Fibroblast of the conjunctiva (primary cell): ENCODE measurements around the gene ZSCAN12.
"Not testable (repeated sequence)": the region's sequence is repeated elsewhere in the genome, so short reads cannot be mapped to it uniquely, and the experiment has no call there.

ENCODE experiments used
- DNase-seq: peaks from one replicate; pipeline ENCODE4 v3.0.0-alpha.2; 2010; ENCODE audit warnings: low read depth

ZSCAN12 gene

DNA sequence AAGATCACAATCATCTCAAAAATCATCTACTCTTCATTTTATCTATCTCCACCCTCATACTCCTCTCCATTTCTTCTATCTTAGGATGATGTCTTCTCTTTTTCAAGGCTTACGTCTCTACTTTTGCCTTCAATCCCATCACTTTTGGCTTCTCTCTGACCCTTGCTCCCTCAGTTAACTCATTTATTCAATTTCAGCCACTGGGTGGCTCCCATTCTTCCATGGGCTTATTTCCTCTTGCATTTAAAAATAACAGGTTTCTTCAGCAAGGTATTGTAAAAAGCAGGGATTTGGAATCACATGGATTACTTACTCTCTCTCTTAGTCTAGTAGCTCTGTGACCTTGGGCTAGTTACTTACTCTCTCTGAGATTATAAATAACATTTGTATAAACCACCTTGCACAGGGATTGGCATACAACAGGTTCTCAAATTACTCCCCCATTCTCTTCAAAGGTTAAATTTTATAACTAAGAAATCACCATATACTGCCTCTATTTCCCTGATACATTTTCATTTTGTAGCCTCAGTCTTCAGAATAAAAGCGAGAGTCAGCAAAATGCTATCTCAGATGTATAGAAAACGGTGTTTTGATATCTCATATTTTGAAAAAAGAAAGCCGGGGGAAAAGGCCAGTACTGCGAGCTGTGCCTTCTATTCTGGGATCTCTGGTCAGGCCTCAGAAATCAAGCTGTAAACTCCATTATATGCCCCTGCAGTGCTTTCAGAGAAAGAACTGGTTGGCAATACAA lies 5.5 kb downstream of the ZSCAN12 start:
- DNase-seq, result no peak

DNA sequence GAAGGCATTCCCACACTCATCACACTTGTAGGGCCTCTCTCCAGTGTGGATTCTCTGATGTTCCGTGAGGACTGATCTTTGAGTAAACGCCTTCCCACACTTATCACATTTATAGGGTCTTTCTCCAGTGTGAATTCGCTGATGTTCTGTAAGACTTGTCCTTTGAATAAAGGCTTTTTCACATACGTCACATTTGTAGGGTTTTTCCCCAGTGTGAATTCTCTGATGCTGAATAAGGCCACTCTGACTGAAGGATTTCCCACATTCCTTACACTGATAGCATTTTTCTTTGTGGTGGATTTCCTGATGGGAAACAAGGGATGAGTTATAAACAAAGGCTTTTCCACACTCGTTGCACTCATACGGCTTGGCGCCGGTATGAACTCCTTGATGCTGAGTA lies 8.9 kb downstream of the ZSCAN12 start:
- DNase-seq, result no peak

DNA sequence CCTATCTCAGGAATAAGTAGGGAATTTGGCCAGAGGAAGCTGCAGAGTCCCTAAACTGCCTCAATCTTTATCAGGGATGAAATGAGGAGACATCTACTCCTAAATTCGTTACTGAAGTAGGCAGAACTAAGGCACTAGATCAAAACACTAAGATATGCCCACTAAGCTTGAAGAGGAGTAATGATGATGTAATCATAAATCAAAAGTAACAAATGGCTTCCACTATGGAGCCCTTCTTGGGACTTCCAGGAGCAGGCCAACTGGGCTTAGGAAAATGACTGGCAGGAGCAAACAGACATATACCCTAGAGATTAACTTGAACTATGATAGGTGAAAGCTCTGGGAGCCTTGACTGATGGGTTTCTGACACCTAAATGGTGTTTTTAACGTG lies 15.4 kb downstream of the ZSCAN12 start:
- no peak for DNase-seq

DNA sequence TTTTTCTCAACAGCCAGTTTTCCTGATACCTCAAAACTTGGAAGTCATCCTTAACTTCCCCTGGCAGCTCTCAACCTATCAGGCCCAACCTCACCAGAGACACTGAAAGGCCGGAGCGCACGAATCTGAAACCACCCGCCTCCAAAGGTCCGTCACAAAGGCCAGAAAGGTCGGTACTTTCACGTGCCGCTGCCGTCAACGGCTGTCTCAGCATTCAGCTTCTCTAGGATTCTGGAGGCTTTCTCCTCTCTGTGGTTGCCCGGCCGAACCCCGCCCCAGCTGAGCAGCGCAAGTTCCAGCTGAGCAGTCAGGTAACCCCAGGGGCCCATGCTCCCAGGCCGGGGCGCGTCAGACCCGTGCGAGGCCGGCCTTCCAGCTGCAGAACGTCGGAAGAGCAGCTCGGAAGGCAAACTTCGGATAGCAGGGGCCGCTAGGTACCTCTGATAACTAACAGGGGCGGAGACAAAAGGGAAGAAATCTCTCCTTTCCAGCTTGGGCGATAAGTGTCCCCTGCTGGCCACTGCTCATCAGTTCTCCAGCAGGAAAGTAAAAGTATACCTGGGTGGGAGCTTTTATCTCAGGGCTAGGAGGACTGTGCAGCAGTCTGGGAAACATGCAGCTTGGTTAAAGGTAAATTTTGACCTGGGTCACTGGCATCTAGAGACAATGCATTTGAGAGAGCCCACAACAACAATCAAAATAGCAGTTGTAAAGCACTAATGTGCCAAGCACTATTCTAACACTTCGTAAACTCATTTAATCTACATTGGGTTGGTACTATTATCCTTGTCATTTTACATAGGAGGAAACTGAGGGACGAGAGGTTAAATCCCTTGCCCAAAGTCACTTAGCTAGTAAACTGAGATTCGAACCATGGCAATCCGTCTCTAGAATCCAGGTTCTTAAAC lies 16.1 kb downstream of the ZSCAN12 start:
- DNase-seq, result peak; percentile 69

DNA sequence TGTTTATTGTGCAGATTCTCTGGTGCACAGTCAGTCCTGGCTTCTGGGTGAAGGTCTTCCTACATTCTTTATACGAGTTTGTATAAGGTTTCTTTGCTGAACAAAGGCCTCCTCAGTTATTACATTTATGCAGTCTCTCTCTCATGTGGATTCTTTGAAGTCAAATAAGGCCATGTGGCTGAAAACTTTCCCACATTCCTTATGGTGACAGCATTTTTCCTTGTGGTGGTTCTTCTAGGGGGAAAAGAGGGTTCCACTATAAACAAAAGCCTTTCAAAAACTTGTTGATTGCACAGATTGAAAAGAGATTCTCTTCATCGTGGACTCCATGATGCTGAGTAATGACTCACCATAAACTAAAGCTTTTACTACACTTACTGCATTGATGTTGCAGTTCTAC lies 19.2 kb downstream of the ZSCAN12 start:
- no peak for DNase-seq

DNA sequence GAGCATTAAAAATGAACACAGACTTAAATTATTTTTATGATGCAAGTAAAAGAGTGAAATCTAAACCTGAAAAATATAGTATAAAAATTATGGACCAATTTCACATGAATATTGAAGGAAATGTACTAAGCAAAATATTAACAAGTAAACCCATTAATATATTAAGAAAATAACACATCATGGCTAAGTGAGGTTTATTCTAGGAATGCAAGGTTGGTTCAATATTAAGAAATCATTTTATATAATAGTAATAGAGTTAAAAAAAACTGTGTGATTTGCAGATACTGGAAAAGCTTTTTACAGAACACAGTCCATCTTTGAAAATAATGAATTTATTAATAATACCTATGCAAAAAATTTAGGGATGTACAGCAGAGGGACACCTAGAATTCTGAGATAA lies 20.9 kb downstream of the ZSCAN12 start:
- no peak for DNase-seq

DNA sequence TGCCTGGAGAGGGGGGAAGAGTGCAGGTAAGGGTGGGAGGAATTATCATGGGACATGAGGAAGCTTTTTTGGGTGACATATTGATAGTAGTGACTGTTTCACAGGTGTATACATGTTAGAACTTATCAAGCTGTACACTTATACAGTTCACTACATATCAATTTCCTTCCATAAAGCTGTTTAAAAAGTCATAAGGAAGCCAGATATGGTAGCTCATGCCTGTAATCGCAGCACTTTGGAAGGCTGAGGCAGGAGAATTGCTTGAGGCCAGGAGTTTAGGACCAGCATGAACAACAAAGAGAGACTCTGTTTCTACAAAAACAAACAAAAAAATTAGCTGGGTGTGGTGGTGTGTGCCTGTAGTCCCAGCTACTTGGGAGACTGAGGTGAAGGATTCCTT lies 21.7 kb downstream of the ZSCAN12 start:
- DNase-seq, result no peak

DNA sequence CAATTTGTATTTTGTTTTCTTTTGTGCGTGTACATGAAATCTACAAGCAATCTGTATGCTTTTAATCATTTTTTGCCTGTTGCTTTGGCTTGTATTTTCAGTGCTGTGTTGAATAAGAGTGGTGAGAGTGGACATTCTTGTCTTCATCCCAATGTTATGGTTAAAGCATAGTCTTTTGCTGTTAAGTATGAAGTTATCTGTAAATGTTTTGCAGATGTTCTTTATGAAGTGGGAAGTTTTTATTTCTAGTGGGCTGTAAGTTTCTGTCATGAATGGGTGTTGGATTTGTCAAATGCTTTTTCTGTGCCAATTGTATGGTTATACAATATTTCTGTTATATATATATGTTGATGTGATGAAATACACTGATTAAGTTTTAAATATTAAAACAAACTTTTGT lies 25.6 kb downstream of the ZSCAN12 start:
- no peak for DNase-seq

DNA sequence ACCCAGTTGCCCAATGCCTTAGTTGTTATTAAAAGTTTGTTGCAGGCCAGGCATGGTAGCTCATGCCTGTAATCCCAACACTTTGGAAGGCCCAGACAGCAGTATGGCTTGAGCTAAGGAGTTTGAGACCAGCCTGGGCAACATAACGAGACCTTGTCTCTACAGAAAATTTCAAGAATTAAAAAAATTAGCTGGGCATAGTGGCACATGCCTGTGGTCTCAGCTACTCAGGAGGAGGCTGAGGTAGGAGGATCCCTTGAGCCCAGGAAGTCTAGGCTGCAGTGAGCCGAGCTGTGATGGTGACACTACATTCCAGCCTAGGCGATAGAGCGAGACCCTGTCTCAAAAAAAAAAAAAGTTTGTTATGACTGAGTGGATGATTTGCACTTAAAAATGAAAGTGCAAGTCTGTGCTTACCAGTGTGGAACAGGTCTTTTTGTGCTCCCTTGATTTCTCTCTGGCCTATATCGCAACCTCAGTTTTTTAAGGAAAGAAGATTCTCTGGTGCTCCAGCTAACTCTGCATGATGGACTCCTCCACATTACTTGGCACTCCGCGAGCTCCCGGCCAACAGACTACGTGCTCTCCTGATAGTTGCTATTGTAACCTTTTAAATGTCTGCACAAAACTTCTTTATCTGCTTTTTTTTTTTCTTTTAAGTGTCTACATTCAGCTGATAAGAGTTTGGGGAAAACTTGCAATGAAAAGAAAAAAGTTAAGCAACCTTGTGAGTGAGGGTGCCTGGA lies 27.7 kb downstream of the ZSCAN12 start:
- no peak for DNase-seq

DNA sequence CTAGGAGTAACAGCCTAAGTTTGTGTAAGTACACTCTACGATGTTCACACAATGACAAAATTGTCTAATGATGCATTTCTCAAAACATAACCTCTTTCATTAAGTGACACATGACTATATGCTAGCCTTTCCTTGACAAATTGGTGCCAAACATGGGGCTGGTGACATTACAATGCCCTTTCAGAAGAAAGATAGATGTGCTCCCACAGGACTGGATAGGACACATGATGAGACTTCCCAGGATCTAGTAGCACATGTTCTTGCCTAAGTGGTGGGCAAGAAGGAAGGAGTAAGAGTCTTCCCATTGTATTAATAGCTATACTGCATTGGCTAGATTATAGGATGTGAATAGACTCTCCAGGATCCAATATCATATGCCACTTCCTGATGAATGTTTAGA lies 28.3 kb downstream of the ZSCAN12 start:
- no peak for DNase-seq

DNA sequence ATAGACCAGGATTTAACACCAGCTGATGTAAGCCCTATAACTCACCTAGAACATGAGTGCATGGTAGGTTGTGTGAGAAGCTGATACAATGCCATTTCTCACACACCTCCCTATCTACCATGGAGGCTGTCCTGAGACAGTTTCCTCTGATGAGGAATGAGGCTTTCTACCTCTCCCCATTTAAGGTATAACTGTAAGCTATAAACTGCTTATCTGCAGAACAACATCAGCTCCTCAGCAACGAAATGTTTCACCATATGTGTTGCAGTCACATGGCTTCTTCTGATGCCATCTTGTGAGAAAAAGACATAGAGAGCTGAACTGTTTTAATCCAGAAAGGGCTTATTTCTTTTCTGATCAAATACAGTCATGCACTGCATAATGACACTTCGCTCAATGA lies 29.1 kb downstream of the ZSCAN12 start:
- no peak for DNase-seq

DNA sequence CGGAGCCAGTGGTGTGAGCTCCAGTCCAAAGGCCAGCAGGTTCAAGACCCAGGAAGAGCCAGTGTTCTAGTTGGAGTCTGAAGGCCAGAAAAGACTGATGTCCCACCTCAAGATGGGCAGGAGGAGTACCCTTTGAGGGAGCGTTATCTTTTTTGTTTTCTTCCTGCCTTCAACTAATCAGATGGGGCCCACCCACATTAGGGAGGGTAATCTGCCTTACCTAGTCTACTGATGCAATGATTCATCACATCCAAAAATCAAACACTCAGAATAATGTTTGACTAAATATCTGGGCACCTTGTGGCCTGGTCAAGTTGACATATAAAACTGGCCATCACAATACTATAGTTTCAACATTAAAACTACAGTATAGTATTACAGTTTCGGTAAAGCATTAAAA lies 30.1 kb downstream of the ZSCAN12 start:
- DNase-seq, result no peak

DNA sequence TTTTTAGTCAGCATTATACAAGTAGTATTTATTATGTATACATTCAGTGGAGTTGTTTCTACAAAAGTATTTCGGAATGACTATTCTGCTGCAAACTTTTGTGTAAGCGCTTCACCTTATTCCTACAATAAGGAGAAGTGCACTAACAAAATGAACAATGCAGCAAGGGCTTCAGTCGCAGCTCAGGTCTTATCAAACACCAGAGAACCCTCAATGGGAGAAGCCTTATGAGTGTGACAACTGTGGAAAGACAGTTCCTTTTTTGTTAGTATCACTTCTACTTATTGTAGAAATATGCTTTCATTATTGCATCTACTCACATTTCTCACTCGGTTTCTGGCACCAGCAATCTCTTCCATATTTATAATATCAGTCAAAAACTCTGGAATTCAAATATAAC lies 31.0 kb downstream of the ZSCAN12 start:
- DNase-seq, result no peak

DNA sequence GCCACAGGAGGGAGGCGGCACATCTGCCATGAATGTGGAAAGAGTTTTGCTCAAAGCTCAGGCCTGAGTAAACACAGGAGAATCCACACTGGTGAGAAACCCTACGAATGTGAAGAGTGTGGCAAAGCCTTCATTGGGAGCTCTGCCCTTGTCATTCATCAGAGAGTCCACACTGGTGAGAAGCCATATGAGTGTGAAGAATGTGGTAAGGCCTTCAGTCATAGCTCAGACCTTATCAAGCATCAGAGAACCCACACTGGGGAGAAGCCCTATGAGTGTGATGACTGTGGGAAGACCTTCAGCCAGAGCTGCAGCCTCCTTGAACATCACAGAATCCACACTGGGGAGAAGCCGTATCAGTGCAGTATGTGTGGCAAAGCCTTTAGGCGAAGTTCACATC lies 34.0 kb downstream of the ZSCAN12 start:
- not testable (repeated sequence) for DNase-seq

DNA sequence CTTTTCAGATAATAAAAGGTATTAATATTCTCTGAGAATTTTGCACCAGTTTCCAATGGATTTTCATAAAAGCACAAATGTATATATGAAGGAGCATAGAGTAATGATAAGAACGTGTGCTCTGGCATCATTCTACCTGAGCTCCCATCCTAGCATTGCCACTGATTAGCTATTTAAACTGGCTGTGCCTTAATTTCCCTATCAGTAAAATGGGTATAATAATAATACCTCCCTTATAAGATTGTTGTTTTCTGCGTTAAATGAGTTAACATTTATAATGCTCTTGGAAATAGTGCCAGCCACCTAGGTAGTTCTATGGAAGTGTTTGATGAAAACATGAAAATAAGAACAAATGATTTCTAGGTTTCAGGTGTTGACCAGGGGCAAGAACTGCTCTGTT lies 38.6 kb downstream of the ZSCAN12 start:
- no peak for DNase-seq

DNA sequence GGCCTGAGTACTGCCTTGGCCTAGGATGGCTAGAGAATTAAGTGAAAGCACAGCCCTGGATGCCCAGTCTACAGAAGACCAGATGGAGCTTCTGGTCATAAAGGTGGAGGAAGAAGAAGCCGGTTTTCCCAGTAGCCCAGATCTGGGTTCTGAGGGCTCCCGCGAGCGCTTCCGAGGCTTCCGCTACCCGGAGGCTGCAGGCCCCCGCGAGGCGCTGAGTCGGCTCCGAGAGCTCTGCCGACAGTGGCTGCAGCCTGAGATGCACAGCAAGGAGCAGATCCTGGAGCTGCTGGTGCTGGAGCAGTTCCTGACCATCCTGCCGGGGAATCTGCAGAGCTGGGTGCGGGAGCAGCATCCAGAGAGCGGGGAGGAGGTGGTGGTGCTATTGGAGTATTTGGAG lies 40.0 kb downstream of the ZSCAN12 start:
- DNase-seq, result not testable (repeated sequence)

DNA sequence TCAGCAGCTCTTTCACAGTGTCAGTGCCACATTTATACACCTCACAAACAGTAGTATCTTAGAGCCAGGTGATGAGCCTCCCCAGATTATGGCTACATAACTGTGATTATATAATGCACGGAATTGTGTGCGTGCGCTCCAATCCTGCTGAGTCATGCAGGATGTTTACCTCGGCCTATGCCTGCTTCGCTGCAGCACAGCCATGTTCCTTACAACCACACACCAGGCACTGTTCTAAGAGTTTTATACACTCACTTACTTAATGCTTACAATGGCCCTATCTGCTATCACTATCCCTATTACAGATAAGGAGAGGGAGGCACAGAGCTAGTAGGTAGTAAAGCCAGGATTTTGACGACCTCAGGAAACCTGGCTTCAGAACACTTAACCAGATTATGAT lies 42.5 kb downstream of the ZSCAN12 start:
- DNase-seq, result no peak

DNA sequence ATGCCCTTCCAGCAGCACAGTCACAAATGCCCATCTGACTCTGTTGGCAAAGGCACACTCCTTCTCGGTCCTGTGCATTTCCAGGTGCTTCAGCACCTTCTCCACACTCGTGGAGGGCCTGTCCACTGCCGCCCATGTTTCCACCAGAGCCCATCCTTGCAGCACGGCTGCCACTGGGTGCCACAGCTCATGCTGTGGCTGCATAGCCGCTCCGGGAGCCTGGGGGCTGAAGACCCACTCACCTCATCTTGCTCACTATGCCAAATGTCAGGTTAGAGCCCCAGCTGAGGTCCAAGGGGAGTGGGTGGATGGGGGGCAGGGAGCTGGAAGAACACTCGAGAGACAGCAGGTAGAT lies 42.9 kb downstream of the ZSCAN12 start:
- no peak for DNase-seq

DNA sequence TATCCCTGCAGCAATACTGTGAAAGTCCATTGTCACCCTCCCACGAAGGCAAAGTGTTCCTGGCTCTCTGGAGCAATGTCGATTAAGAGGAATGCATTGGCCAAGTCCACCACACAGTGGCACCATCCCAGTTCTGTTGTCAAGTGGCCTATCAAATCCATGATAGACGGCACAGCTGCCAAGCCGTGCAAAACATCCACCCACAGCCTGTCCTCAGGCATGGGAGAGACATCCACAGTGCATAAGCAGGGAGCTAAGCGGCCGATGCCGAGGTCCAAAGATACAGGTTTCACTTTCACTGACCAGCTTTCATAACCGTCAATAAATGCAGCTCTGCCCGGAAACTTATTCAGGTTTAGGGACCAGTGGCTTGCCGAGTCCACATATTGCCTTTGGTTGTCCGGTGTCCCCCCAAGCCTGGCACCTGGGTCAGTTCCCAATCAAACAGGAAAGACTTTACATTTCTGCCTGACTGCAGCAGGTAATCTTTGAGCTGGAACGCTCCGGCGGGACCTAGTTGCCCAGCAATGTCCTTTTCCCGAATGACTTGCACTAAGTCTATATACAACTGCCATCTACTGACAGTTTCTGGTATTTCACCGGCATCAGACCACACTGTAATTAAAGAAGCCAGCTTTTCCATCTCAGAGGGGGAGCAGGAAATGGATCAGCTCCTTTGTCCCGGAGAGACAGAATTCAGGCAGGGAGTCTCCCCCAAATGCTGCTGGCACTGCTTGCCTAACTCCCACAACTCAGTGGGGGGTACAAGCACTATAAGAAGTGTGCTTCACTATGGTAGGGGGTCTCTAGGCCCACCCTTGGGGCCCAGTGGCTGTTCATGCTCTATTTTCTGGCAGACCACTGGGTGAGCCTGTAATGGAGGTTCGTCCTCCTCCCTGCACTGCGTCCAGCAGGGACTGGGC lies 43.5 kb downstream of the ZSCAN12 start:
- peak; percentile 83 for DNase-seq

DNA sequence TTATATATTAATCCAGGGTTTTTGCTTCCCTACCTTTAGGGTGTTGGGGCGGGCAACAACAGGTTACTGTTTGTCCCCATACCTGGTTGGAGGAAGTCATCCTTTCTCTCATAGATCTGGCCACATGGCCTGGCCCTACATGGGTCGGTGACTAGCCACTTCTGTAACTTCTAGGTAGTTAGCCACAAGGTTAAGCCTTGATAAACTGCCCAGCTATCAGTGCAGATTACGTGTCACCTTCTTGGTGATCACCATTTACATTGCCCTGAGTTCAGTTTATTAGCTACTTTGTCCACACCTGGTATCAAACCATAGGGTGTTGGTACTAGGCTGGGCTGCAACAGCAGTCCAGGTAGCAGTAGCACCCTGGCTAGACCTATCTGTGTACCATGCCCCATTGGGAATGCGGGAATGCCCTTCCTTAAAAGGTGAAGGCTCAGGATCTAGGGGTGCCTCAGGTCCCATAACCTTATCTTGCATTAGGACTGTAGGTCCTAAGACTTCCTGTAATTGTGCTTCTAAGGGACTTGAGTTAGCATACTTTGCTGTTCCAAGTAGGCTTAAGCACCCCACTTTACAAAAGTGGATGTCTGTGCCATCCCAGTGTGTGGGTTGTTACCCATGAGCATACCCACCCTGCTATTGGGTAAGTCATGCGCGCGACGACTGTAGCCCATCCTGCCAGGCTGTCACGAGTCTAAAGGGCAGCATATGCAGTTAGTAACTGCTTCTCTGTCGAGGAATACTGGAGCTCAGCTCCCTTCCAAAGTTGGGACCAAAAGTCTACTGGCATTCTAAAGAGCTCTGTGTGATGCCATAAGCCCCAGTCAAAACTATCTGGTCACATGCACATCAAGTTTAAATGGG lies 44.6 kb downstream of the ZSCAN12 start:
- no peak for DNase-seq
